ENCODE data around the gene ITPKB.
"Not testable (repeated sequence)": the region's sequence is repeated elsewhere in the genome, so short reads cannot be mapped to it uniquely, and the experiment has no call there.

The ITPKB gene

DNA sequence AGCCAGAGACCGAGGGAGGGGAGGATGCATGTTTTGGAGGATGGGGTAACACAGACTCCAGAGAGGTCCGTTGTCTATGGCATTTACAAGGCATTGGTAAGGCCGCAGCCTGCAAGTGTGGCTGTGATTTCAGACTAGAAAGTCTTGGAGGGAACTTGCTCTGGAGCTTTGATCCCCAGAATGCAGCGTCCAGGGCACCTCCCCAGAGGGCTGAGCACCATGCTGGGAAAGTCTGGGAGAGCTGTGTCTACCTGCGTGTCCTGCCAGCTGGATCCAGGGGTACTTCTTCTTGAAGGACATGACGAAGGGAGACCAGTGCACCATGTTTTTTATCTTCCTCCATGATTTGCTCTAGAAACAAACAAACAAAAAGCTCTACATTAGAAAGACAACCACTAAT is 90.7 kb downstream of the ITPKB start:
- DNase-seq: no peak

DNA sequence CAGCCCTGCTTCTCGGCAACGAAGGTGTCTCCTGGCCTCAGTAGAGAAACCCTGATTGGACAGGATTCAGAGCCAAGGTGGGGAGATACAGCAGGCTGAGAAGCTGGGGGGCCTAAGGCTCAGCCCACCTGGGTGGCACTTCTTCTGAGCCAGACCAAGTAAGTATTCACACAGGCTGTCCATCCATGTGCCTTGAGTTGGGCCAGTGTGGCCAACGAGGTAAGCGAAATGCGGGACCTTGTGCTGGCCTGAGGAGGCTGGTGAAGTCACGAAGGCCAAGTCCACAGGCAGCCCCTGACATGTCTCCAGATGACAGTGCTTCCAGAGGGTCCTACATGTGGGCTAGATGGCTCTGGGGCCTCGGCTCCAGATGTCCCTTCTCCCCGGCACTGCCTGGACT is 91.4 kb downstream of the ITPKB start:
- no peak for DNase-seq

DNA sequence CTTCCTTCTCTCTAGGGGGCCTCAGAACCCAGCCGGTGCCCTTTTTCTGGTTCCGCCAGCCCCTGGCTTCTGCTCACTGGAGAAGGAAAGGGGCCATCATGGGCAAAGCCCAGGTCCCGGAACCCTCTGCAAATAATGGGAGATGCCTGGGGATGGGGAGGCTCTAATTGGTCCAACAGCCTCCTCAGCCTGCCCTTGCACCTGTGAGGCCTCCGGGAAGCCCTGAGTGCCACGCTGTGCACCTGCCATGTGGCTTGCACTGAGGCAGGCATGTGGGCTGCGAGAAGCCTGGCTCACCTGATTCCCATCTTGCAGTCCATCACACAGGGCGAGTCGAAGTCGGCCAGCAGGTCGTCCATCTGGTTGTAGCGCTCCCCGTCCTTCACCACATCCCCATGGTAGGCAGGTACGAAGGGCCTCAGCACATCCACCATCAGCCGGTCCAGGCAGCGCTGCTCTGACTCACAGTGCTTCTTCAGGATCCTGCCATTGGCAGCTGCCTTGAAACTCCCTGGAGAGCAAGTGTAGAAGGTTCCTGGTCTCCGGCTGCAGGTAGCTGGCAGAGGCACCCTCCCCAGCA is 92.1 kb downstream of the ITPKB start:
- no peak for DNase-seq

DNA sequence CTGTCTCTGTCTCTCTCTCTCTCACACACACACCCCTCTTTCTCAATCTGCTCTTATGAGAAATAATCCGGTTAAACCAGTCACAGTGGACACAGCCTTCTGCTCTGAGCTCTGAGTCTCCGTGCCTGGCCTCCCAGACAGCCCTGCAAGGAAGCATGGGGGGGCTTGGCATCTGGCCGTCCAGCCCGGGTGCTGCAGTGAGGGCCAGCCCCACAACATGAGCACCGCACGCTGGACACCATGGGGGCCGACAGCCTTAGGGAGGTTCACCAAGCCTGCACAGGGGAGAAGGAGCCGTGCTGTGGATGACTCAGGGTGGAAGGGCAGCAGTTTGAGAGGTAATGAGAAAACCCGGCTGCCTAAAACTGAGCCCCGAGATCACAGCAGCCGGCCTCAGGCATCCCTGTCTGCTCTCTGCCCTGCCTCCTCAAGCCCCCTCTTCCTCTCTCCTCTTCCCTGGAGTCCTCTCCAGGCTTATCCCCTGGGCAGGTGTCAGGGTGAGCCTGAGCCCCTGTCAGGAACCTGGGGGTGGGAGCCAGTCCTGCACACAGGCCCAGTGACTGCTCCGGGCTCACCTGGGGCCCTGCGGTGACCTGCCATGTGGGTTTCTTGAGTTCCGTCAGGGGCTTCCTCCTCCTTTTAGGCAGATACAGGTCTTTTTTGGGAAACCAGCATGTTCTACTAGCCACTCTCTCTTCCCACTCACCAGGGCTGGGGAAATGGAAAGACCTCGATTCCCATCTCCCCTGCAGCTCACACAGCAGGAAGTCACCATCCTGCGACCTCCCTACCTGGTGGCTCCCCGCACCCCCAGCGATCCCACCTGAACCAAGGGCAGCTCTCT is 92.8 kb downstream of the ITPKB start:
- DNase-seq: peak; percentile 21

DNA sequence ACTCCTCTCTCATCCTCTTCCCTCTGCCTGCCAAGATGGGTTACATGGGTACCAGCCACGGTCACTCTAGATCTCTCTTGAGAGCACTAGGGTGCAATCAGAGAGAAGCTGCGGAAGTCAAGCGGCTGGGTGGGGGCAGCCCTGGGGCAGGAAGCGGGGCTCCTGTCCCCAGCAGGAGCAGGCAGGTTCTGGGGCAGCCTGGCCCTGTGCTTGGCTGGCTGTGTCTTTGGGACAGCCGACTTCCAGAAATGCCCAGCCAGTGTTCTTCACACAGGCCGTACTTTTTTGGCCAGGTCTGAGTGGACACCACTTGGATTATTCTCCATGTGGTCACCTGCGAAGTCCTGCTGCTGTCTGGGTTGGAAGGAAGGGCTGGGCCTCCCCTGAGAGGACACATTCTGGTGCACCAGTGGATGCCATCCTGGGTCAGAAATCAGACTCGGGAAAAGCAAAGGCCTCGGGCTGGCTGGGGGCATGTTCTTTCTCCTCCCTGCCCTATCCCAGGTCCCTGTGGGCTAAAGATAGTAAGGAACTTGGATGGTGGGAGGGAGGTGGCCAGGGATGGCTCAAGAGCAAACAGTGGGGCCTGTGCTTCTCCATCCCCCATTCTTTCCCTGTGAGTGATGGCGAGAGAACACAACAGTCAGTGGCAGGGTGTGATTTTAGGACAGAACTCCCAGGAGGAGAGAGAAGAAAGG is 93.7 kb downstream of the ITPKB start:
- no peak for DNase-seq

DNA sequence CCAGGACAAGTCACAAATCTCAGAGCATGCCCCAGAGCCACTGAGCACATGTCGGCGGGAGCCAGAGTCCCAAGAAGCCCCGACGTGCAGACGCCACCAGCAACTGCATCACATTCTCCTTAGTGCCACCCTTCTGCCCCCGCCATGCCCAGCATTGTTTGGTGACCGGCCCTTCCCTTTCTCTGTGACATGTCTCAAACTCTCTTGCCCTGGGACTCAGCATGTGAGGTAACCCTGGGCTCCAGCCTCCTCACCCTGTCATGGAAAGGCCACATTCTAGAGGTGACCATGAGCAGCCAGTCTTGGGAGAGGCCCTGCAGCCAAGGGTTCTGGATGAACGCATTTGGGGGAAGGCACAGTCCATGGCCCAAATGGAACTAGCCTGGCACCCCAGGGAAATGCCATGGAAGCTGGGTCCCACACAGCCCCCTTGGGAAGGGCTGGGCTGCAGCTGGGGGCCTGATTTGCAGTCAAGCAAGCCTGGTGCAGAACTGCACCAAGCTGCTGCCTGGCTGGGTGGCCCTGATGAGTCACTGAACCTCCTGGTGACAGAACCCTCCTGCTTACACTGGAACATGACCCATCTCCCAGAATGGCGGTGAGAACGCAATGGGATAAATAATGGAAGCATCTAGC is 94.4 kb downstream of the ITPKB start:
- DNase-seq: peak; percentile 41

DNA sequence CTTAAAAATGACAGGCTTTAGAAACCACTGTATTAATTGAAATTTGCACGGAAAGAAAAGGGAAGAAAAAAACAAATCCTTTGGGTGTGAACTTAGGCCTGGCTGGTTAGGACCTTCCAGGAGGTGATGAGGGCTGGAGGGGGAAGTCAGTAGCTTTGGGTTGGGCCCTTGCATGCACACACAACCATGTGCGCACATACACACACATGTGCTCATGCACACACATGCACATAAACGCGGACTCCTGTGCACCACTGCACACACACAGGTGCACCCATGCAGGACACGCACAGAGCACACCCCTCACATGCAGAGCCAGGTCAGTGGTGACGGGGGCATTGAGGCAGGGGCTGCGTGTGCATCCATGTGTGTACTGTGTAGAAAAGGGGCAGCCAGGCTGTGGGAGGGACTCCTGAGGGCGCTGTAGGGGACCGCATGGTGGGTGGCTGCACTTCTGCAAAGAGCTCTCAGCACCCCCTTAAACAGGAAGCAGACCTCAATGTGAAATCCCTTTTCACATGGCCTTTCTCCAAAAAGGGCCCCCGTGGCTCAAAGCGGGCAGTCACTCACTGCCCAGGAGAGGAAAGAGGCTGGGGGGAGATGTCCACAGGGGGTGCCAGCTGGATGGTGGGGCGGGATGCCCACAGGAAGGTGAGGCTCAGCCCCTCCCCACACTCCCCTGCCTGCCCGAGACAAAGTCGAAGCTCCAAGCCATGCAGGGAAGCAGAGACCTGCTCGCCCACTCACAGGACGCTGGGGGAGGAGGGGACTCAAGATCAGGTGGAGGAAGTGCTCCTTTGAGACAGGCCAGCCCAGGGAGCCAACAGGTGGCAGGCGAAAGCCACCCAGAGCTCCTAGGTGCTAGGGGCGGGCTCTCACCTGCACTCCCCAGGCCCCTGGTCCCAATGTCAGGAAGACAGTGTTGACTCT is 95.2 kb downstream of the ITPKB start:
- no peak for DNase-seq

DNA sequence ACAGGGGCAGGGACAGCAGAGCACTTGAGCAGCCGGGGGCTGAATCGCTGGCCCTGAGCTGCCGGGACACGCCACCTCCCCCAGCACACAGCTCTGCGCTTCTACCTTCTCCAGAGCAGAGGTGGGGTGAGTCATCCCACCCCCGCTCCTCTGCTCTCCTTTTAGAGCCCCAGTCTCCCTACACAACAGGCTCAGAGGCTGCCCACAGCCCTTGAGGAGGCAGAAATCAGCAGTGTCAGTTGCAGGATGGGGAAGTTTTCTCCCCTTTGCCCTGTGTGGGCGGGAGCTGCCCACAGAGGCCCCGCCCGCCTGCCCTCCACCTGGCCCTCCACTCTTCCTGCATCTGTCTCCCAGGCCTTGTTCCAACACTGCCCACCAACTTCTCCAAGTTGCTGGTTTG is 95.9 kb downstream of the ITPKB start:
- DNase-seq: peak; percentile 56

DNA sequence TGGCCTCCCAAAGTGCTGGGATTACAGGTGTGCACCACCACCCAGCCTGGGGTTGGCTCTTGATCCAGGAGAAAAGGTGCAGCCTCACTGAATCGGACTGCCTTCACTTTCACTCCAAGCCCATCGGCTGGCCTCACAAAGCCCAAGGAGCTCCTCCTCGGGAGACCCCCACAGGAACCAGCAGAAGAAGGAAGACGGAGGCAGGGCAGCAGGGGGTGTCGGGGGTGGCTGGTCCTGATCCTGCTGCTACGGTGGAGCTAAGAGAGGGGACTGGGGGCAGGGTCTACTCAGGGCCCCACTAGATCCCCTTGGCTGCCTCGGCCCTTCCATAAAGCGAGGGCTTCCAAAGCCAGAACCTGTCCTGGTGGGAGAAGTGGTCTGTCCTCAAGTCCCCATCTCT is 96.7 kb downstream of the ITPKB start:
- DNase-seq: no peak

DNA sequence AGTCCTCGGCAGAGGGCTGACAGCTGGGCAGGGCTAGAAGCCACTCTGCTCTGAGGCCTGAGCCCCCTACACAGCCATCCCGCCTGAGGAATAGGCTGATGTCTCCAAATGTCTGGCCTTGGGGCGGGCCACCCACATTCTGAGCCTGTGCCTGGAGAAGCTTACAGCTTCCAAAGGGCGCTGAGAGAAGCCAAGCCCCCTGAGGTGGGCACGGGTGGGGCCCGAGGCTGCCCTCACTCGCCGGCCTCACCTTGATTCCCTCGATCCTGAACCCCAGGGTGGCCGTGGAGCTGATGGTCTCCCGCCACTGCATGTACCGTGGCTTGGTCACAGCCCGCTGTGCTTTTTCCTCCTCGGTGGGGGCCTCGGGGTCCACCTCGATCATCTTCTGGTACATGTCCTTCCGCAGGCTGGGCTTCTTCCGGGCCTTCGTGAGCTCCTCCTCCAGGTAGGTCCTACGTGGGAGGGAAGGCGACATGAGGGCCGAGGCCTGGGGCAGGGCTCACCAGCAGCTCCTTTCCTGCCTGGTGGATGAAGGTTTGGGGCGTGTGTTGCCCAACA is 97.3 kb downstream of the ITPKB start:
- DNase-seq: no peak

DNA sequence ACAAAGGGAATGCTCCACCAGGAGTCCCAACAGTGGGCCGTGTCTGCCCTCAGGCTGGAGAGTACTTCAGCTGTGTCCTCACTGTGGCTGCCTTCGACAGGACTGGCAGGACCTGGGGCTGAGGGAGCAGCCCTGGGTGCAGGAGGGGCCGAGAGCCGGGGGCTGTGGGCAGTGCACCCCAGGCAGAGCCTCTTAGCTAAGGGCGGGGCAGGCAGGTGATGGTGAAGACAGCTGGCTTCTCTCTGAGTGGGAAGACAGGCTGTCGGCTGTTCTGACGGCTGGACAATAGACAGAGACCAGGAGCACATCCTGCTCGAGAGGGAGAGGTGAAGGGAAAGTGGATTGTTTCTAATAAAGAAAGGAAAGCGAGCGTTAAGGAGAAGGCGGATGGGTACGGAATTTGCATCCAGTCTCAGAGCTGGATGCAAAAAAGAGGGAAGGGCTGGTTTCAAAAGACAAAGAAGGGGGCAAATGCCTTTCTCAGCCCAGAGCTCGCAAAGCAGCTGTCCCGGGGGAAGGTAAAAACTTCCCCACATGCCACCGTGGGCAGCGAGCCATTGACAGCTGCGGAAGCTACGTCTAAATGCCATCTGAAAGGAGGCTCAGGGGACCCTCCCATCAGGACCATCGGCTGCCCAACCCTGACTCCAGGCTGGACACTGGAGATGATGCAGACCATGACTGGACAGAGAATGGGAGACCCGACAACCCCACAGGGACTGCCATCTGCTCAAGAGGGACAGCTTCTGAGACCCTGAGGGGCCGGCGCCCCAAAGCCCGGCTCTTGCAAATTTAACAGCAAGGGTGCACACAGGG is 98.6 kb downstream of the ITPKB start:
- peak; percentile 64 for DNase-seq

DNA sequence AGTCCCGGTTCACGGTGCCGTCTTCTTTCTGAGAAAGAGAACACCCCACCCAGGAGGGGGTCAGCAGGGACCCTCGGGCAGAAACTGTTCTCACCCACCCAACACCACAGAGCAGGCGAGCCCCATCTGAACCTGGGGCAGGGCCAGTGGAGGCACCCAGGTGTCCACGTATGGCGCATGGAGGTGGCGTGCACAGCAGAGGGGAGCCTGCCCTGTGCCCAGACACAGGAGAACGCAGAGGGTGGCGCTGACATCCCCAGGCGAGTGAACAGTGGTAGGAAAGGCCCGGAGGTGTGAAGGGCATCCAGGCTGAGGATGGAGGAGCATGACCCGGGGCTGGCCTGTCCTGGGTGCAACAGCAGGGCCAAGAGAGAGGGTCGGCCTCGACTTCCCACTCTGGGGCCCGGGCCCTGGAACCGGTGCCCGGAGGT is 99.4 kb downstream of the ITPKB start:
- DNase-seq: no peak

DNA sequence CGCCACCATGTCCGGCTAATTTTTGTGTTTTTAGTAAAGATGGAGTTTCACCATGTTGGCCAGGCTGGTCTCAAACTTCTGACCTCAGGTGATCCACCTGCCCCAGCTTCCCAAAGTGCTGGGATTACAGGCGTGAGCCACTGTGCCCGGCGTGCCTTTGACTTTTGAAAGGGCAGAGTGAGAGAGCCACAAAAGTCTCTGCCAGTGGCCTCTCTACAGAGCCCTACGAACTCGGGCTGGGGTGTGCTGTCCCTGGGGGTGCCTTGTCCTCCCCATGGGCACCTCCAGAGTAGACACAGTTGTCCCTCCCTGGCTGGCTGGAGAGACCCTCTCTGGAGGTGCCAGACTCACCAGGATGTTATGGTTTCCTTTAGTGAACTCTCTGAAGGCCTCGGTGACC is 99.9 kb downstream of the ITPKB start:
- DNase-seq: not testable (repeated sequence)

DNA sequence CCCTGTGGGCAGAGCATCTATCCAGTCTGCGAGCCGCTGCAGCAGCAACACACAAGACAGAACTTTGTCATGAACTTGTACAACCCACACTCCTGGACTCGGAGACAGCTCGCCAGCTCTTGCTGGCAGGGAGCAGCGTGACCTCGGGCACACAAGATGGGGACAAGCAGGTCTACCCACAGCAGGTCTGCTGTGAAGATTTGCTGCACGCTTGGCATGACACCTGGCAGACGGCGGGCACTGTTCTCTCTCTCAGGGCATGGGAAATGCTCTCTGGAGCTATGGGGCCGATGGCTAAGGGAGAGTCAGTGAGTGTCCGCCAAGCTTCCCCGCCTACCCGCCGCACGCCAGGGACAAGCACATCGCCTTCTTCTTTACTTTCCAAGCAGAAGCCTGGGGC is 100.5 kb downstream of the ITPKB start:
- no peak for DNase-seq

DNA sequence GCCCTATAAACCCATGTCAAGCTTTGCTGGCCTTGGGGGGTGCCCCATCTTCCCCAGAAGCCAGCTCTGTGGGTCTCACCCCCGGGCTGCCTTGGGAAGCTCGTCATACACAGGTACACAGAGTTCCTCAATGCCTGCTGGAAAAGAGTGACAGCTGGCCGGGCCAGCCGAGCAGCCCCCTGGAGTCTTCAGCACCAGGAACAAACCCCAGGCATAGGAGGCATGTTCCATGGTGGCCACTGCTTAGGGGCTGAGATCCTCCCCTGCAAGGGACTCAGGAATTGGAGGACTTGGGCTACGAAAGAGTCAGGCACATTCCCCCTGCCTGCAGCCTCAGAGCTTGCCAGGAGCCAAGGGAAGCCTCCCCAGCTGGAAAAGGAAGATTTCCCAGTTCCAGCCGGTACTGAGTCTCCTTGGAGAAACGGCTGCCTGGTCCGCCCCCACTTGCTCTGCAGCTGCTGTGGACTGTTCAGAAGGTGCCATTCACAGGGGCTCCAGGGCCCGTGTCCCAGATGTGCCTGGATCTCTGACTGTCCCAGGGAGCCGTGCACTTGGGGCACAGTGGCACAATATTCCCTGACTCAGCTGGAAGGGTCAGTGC is 101.0 kb downstream of the ITPKB start:
- no peak for DNase-seq

DNA sequence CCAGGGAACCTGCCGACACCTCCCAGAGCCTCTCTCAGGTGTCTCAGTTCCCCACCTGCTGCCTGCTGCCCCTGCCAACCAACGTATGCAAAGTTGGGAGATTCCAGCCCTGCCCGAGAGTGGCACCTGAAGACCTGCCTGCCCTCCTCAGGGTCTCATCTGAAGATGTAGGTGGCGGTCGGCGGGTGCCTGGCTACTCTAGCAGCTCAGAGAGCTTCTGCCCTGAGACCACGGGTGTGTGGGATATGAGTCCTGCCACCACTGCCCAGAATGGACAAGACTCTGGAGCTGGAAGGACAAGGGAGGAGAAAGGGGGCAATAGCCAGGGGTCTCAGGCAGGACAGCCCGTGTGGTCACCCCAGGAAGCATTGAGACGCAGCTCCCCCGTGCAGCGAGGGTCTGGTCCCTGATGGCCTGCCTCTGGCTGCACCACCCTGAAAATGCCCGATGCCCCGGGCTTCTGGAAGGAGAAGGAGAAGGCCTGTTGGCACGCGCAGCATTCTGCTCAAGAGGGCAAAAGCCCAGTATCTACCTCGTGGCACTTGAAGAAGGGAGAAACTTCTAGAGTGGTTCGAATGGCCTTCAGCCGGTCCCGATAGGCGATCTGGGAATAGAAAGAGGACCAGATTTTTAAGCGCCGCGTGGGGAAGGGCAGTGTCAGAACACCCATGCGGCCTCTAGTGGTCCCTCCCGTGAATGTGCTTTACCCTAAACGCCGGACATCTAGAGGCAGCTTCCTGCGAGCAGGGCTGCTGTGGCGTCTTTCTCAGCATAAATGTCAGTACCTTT is 101.7 kb downstream of the ITPKB start:
- no peak for DNase-seq

DNA sequence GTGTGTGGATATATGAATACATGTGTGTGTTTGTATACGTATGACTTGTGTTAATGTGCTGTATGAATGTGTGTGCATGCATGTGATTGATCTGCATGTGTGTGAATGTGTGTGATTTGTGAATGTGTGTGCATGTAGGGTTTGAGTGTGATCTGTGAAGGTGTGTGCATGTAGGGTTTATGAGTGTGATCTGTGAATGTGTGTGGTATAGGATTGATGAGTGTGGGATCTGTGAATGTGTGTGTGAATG is 102.3 kb downstream of the ITPKB start:
- no peak for DNase-seq

DNA sequence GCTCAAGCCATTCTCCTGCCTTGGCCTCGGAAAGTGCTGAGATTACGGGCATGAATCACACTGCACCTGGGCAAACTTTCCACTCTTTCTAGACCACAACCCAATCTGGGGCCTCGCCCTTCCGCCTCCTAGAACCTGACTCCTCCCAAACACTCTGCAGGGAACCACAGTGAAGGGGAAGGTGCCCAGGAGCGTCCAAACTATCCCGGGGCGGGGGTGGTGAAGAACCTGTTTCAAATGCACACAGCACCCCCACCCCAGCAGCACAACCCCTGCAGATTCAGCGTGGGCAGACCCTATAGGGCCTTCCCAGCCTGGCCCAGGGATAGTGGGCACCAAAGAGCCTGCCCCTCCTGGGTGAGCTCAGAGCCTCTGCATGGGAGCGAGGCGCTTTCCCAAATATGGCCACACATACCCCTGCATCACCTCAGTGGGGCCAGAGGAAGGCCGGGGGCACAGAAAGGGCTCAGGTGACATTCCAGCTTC is 103.6 kb downstream of the ITPKB start:
- DNase-seq: no peak

DNA sequence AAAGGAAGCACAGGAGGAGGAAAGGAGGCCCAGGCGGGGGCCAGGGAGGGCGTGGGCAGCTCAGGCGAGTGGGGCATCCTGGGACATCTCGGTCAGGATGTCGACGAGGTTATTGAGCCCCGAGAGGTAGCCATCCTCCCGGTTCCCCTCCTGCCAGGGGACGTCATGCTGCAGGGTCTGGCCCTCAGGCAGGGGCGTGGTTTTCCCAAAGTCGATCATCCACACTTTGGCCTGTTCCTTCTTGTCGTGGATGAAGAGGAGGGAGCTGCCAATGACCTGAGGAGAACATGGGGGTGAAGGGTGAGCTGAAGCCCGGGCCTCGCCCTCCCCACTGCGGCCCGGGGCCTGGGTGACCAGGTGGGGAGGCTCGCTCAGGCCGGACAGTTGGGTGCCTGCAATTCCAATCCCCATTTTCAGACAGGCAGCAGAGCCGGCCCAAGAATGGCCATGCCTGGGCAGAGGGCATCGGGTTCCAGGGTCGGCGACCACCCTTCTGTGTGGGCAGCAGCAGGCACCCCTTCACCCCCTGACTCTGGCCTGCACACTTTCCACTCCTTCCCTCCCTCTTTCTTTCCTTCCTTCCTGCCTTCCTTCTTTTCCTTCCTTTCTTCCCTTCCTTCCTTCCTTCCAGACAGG is 104.4 kb downstream of the ITPKB start:
- no peak for DNase-seq

DNA sequence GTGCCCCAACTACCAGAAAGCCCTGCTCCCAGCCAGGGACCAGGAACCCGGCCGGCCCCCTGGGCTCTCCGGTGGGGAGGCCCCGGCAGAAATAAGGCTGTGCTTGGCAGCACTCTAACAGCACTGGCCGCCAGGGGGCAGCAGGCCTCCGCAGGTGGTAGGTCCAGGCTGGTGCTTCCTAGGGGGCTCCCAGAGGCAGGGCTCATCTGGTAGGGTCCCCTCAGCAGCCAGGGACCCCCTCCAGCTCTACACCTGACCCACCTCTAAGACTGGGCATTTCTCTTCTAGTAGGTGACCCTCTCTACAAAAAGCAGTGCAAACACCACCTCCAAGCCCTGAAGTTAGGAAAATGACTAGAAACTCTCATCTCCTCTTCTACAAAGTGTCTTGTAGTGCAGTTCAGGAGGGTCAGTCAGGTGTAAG is 104.9 kb downstream of the ITPKB start:
- DNase-seq: peak; percentile 77
